A549 (cell line): ENCODE measurements around the gene IGSF23.
"Not testable (repeated sequence)": the region's sequence is repeated elsewhere in the genome, so short reads cannot be mapped to it uniquely, and the experiment has no call there.

Experiments
- BHLHE40 ChIP-seq: IDR thresholded peaks from 2 replicates; pipeline ENCODE4 v1.6.1; 2012; ENCODE audit warnings: low read depth, low read length, inconsistent platforms
- CBX2 ChIP-seq: fragments of 200-600 bp; sonication (generic); IDR thresholded peaks from 2 replicates; pipeline ENCODE4 v1.6.1; 2016; ENCODE audit warnings: low read depth, mild to moderate bottlenecking, borderline replicate concordance
- EHMT2 ChIP-seq: fragments of 200-600 bp; sonication (generic); IDR thresholded peaks from 2 replicates; pipeline ENCODE4 v1.6.1; 2016; ENCODE audit warnings: antibody characterized with exemption, low read depth, mild to moderate bottlenecking, moderate library complexity
- ESRRA ChIP-seq: fragments of 150-350 bp; IDR thresholded peaks from 2 replicates; pipeline ENCODE4 v1.6.1; 2014; ENCODE audit warnings: mild to moderate bottlenecking, low read length, borderline replicate concordance
- JUN ChIP-seq, 2 experiments: fragments of >200 bp; sonication (Bioruptor Twin); formaldehyde crosslinking; IDR thresholded peaks; 2 replicates in 1 of 2; 3 replicates in 1 of 2; pipeline ENCODE4 v1.6.1; 2016 to 2017
- POLR2A ChIP-seq: IDR thresholded peaks from 2 replicates; pipeline ENCODE4 v1.6.1; 2012; ENCODE audit warnings: mild to moderate bottlenecking, low read length
- RCOR1 ChIP-seq: fragments of 150-350 bp; IDR thresholded peaks from 2 replicates; pipeline ENCODE4 v1.6.1; 2014; ENCODE audit warnings: antibody characterized with exemption, low read length, low read depth
- RFX5 ChIP-seq: fragments of 450-650 bp; IDR thresholded peaks from 2 replicates; pipeline ENCODE4 v1.7.1; 2014; ENCODE audit warnings: antibody characterized with exemption, mild to moderate bottlenecking, moderate library complexity
- TF ChIP-seq, protein P1 (sequence below): fragments of >200 bp; sonication (Bioruptor Twin); formaldehyde crosslinking; IDR thresholded peaks from 3 replicates; pipeline ENCODE4 v1.5.1; 2016
- TF ChIP-seq, protein P2 (sequence below): IDR thresholded peaks from 2 replicates; pipeline ENCODE4 v1.6.1; 2012
- TF ChIP-seq, protein P3 (sequence below): fragments of 250-450 bp; sonication (Bioruptor Pico); IDR thresholded peaks from 2 replicates; pipeline ENCODE4 v1.5.0; 2021; ENCODE audit warnings: mild to moderate bottlenecking, moderate library complexity, borderline replicate concordance
- TF ChIP-seq, protein P4 (sequence below): IDR thresholded peaks from 2 replicates; pipeline ENCODE4 v1.6.1; 2012
- TF ChIP-seq, protein P5 (sequence below): fragments of 200-600 bp; sonication (generic); IDR thresholded peaks from 2 replicates; pipeline ENCODE4 v1.6.1; 2016; ENCODE audit warnings: antibody characterized with exemption, mild to moderate bottlenecking, moderate library complexity

DNA sequence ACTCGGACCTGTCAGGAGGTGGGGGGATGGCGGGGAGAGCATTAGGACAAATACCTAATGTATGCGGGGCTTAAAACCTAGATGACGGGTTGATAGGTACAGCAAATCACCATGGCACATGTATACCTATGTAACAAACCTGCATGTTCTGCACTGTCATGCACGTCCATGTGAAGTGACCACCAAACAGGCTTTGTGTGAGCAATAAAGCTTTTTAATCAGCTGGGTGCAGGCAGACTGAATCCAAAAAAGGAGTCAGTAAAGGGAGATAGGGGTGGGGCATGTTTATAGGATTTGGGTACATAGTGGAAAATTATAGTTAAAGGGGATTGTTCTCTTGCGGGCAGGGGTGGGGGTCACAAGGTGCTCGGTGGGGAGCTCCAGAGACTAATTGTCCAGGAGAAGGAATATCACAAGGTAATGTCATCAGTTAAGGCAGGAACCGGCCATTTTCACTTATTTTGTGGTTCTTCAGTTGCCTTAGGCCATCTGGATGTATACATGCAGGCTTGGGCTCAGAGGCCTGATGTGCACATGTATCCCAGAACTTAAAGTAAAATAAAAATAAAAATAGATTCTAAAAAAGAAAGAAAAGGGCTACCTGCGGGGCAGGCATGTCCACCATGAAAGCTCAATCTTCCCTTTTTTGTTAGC, 21.9 kb upstream of the IGSF23 start:
- TF ChIP-seq CBX2; BHLHE40; ESRRA; RCOR1; EHMT2; JUN (IDR thresholded peaks at IDR 0.05); POLR2A; RFX5: not testable (repeated sequence)
- TF ChIP-seq, protein P1, sequence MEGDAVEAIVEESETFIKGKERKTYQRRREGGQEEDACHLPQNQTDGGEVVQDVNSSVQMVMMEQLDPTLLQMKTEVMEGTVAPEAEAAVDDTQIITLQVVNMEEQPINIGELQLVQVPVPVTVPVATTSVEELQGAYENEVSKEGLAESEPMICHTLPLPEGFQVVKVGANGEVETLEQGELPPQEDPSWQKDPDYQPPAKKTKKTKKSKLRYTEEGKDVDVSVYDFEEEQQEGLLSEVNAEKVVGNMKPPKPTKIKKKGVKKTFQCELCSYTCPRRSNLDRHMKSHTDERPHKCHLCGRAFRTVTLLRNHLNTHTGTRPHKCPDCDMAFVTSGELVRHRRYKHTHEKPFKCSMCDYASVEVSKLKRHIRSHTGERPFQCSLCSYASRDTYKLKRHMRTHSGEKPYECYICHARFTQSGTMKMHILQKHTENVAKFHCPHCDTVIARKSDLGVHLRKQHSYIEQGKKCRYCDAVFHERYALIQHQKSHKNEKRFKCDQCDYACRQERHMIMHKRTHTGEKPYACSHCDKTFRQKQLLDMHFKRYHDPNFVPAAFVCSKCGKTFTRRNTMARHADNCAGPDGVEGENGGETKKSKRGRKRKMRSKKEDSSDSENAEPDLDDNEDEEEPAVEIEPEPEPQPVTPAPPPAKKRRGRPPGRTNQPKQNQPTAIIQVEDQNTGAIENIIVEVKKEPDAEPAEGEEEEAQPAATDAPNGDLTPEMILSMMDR: not testable (repeated sequence)
- TF ChIP-seq, protein P2, sequence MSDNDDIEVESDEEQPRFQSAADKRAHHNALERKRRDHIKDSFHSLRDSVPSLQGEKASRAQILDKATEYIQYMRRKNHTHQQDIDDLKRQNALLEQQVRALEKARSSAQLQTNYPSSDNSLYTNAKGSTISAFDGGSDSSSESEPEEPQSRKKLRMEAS: not testable (repeated sequence)
- TF ChIP-seq, protein P3, sequence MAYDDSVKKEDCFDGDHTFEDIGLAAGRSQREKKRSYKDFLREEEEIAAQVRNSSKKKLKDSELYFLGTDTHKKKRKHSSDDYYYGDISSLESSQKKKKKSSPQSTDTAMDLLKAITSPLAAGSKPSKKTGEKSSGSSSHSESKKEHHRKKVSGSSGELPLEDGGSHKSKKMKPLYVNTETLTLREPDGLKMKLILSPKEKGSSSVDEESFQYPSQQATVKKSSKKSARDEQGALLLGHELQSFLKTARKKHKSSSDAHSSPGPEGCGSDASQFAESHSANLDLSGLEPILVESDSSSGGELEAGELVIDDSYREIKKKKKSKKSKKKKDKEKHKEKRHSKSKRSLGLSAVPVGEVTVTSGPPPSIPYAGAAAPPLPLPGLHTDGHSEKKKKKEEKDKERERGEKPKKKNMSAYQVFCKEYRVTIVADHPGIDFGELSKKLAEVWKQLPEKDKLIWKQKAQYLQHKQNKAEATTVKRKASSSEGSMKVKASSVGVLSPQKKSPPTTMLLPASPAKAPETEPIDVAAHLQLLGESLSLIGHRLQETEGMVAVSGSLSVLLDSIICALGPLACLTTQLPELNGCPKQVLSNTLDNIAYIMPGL: not testable (repeated sequence)
- TF ChIP-seq, protein P4, sequence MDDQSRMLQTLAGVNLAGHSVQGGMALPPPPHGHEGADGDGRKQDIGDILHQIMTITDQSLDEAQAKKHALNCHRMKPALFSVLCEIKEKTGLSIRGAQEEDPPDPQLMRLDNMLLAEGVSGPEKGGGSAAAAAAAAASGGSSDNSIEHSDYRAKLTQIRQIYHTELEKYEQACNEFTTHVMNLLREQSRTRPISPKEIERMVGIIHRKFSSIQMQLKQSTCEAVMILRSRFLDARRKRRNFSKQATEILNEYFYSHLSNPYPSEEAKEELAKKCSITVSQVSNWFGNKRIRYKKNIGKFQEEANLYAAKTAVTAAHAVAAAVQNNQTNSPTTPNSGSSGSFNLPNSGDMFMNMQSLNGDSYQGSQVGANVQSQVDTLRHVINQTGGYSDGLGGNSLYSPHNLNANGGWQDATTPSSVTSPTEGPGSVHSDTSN: not testable (repeated sequence)
- TF ChIP-seq, protein P5, sequence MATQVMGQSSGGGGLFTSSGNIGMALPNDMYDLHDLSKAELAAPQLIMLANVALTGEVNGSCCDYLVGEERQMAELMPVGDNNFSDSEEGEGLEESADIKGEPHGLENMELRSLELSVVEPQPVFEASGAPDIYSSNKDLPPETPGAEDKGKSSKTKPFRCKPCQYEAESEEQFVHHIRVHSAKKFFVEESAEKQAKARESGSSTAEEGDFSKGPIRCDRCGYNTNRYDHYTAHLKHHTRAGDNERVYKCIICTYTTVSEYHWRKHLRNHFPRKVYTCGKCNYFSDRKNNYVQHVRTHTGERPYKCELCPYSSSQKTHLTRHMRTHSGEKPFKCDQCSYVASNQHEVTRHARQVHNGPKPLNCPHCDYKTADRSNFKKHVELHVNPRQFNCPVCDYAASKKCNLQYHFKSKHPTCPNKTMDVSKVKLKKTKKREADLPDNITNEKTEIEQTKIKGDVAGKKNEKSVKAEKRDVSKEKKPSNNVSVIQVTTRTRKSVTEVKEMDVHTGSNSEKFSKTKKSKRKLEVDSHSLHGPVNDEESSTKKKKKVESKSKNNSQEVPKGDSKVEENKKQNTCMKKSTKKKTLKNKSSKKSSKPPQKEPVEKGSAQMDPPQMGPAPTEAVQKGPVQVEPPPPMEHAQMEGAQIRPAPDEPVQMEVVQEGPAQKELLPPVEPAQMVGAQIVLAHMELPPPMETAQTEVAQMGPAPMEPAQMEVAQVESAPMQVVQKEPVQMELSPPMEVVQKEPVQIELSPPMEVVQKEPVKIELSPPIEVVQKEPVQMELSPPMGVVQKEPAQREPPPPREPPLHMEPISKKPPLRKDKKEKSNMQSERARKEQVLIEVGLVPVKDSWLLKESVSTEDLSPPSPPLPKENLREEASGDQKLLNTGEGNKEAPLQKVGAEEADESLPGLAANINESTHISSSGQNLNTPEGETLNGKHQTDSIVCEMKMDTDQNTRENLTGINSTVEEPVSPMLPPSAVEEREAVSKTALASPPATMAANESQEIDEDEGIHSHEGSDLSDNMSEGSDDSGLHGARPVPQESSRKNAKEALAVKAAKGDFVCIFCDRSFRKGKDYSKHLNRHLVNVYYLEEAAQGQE: not testable (repeated sequence)
